GM12878 (cell line): ENCODE measurements around the gene PELI1. TPM values are rescaled to one million over a fixed set of nuclear protein-coding genes. Genes with fewer than 3 reads are reported as not detected.

Experiments used
- ATAC-seq: fragments of 200-7000 bp; cut with Tn5 transposase; 3 replicates; pipeline ENCODE4 v1.9.1; 2020; ENCODE audit warnings: mild to moderate bottlenecking, moderate library complexity
- BruUV-seq: library from RNA; stranded (reverse); fragments of 400-500 nt; replicated peaks from 2 replicates; lab custom pipeline; 2021; lab: Mats Ljungman, UMichigan
- CTCF ChIA-PET: fragments of 300-600 bp; sonication (Branson Sonifier 250); formaldehyde crosslinking; extraction: SDS; loops from one replicate; lab custom pipeline; 2021; ENCODE audit warnings: inconsistent platforms; lab: Yijun Ruan, JAX
- POLR2A ChIA-PET: fragments of 350-600 bp; formaldehyde crosslinking; extraction: SDS; loops from one replicate; lab custom pipeline; 2021; ENCODE audit warnings: inconsistent platforms; lab: Charles Lee
- RAD21 ChIA-PET: fragments of 300-600 bp; sonication (Branson Sonifier 250); formaldehyde crosslinking; loops from one replicate; lab custom pipeline; 2023; ENCODE audit warnings: antibody characterized with exemption; ENCODE audit not compliant: unreplicated experiment; lab: Charles Lee
- SMC1A ChIA-PET: fragments of 300-600 bp; sonication (Branson Sonifier 250); formaldehyde crosslinking; loops from one replicate; lab custom pipeline; 2023; ENCODE audit not compliant: unreplicated experiment, uncharacterized antibody; lab: Charles Lee
- DNase-seq: peaks from one replicate; pipeline ENCODE4 v3.0.0-alpha.2; 2011; ENCODE audit warnings: low read depth, low spot score
- FAIRE-seq: peaks from 3 replicates; lab custom pipeline; 2011; peaks lifted over from hg19 to GRCh38; lab: Jason Lieb, UNC
- H2AFZ ChIP-seq: 2 replicates; pipeline ENCODE4 v1.6.0; 2011; ENCODE audit warnings: low read depth, low read length, control low read depth; ENCODE audit not compliant: control insufficient read depth
- H3K27ac ChIP-seq: 2 replicates; pipeline ENCODE4 v1.5.1; 2011; ENCODE audit warnings: control low read depth; ENCODE audit not compliant: control insufficient read depth, insufficient read depth
- H3K27me3 ChIP-seq, 2 experiments: replicated peaks in 1 of 2; 2 replicates each; pipeline versions ENCODE4 v1.6.0 to v1.6.1; 2011; ENCODE audit warnings: low read length in 1 of 2; ENCODE audit not compliant: control insufficient read depth in 2 of 2, insufficient read depth in 2 of 2
- H3K36me3 ChIP-seq, 2 experiments: 2 replicates each; pipeline ENCODE4 v1.5.1; 2011; ENCODE audit warnings: low read length in 1 of 2; ENCODE audit not compliant: control insufficient read depth in 2 of 2, insufficient read depth in 2 of 2
- H3K4me1 ChIP-seq: 2 replicates; pipeline ENCODE4 v1.6.1; 2011; ENCODE audit warnings: mild to moderate bottlenecking, low read length, moderate library complexity, mixed read lengths; ENCODE audit not compliant: control insufficient read depth, insufficient read depth
- H3K4me2 ChIP-seq: 2 replicates; pipeline ENCODE4 v1.6.0; 2011; ENCODE audit warnings: control low read depth; ENCODE audit not compliant: control insufficient read depth, insufficient read depth
- H3K4me3 ChIP-seq: fragments of 200-600 bp; sonication (generic); 2 replicates; pipeline ENCODE4 v1.5.1; 2016
- H3K79me2 ChIP-seq: 2 replicates; pipeline ENCODE4 v1.6.0; 2011; ENCODE audit warnings: low read length; ENCODE audit not compliant: control insufficient read depth, insufficient read depth
- H3K9ac ChIP-seq: 2 replicates; pipeline ENCODE4 v1.8.0; 2011; ENCODE audit warnings: low read length, control low read depth, mixed read lengths; ENCODE audit not compliant: control insufficient read depth, insufficient read depth
- H3K9me3 ChIP-seq: replicated peaks from 3 replicates; pipeline ENCODE4 v1.5.1; 2011; ENCODE audit warnings: mild to moderate bottlenecking, low read length; ENCODE audit not compliant: control insufficient read depth, insufficient read depth
- H4K20me1 ChIP-seq: 2 replicates; pipeline ENCODE4 v1.6.0; 2011; ENCODE audit not compliant: control insufficient read depth, insufficient read depth
- BACH1 ChIP-seq: fragments of 450-650 bp; IDR thresholded peaks from 2 replicates; pipeline ENCODE4 v1.6.1; 2017; ENCODE audit warnings: mild to moderate bottlenecking, borderline replicate concordance
- BHLHE40 ChIP-seq, 2 experiments: fragments of 450-650 bp in 1 of 2; IDR thresholded peaks; 2 replicates each; pipeline ENCODE4 v1.6.1; 2011 to 2017; ENCODE audit warnings: low read depth in 2 of 2, borderline replicate concordance in 1 of 2, improper control_type of control experiment in 1 of 2, low read length in 1 of 2, mild to moderate bottlenecking in 1 of 2
- EGR1 ChIP-seq, 2 experiments: IDR thresholded peaks; 1 replicate in 1 of 2; 2 replicates in 1 of 2; pipeline ENCODE4 v1.6.1; 2011 to 2012; ENCODE audit warnings: low read depth in 2 of 2, low read length in 2 of 2, borderline replicate concordance in 1 of 2, mild to moderate bottlenecking in 1 of 2, moderate library complexity in 1 of 2
- ESRRA ChIP-seq: IDR thresholded peaks from 2 replicates; pipeline ENCODE4 v1.6.1; 2012; ENCODE audit warnings: mild to moderate bottlenecking, low read length, improper control_type of control experiment
- ETV6 ChIP-seq, 2 experiments: fragments of 450-650 bp in 1 of 2; IDR thresholded peaks in 1 of 2; conservative IDR thresholded peaks in 1 of 2; 2 replicates each; pipeline ENCODE4 v1.6.1; 2014; ENCODE audit warnings: antibody characterized with exemption in 1 of 2, borderline replicate concordance in 1 of 2, low read depth in 1 of 2, mild to moderate bottlenecking in 1 of 2, moderate library complexity in 1 of 2
- HDGF ChIP-seq: fragments of 450-650 bp; IDR thresholded peaks from 2 replicates; pipeline ENCODE4 v1.6.1; 2016; ENCODE audit warnings: antibody characterized with exemption
- IKZF1 ChIP-seq: fragments of 450-650 bp; conservative IDR thresholded peaks from 2 replicates; pipeline ENCODE4 v1.6.1; 2017; ENCODE audit warnings: antibody characterized with exemption, mild to moderate bottlenecking
- IRF4 ChIP-seq: IDR thresholded peaks from 2 replicates; pipeline ENCODE4 v1.6.1; 2011; ENCODE audit warnings: low read depth, low read length
- MTA2 ChIP-seq: fragments of 450-650 bp; IDR thresholded peaks from 2 replicates; pipeline ENCODE4 v1.6.1; 2016; ENCODE audit warnings: low read depth, mild to moderate bottlenecking, moderate library complexity
- NR2F1 ChIP-seq: fragments of 450-650 bp; conservative IDR thresholded peaks from 2 replicates; pipeline ENCODE4 v1.6.1; 2017; ENCODE audit warnings: mild to moderate bottlenecking
- PML ChIP-seq: IDR thresholded peaks from 2 replicates; pipeline ENCODE4 v1.6.1; 2012; ENCODE audit warnings: low read length, inconsistent platforms
- POU2F2 ChIP-seq: IDR thresholded peaks from 3 replicates; pipeline ENCODE4 v1.6.1; 2011; ENCODE audit warnings: low read depth, mild to moderate bottlenecking, low read length, borderline replicate concordance
- RB1 ChIP-seq: fragments of 450-650 bp; formaldehyde crosslinking; IDR thresholded peaks from 2 replicates; pipeline ENCODE4 v1.6.1; 2017; ENCODE audit warnings: mild to moderate bottlenecking, borderline replicate concordance
- SPI1 ChIP-seq: IDR thresholded peaks from 2 replicates; pipeline ENCODE4 v1.6.1; 2011; ENCODE audit warnings: low read depth, mild to moderate bottlenecking, low read length, moderate library complexity, borderline replicate concordance; ENCODE audit not compliant: insufficient read depth
- SUZ12 ChIP-seq: fragments of 200-600 bp; sonication (generic); IDR thresholded peaks from one replicate; pipeline ENCODE4 v1.6.1; 2018; ENCODE audit warnings: antibody characterized with exemption, mild to moderate bottlenecking; ENCODE audit not compliant: unreplicated experiment
- USF2 ChIP-seq: IDR thresholded peaks from 2 replicates; pipeline ENCODE4 v1.6.1; 2011; ENCODE audit warnings: low read depth, low read length, improper control_type of control experiment, borderline replicate concordance
- YY1 ChIP-seq: IDR thresholded peaks from 2 replicates; pipeline ENCODE4 v1.6.1; 2011; ENCODE audit warnings: low read depth, mild to moderate bottlenecking, low read length
- ZNF24 ChIP-seq: fragments of 450-650 bp; IDR thresholded peaks from 2 replicates; pipeline ENCODE4 v1.6.1; 2017; ENCODE audit warnings: antibody characterized with exemption, mild to moderate bottlenecking
- WGBS: methylation state at CpG from one replicate; pipeline ENCODE4 v1.1.6; 2016; ENCODE audit warnings: low lambda C conversion rate; ENCODE audit not compliant: insufficient replicate concordance, insufficient coverage; ENCODE audit errors: missing lambda C conversion rate; 5-methylcytosine and 5-hydroxymethylcytosine counted together
- in situ Hi-C: fragments of 300-500 bp; cut with MboI; formaldehyde crosslinking; loops from 9 replicates; pipeline ENCODE4 v1.14.3; 2018; ENCODE audit warnings: mixed read lengths
- intact Hi-C: fragments of 100-400 bp; cut with micrococcal nuclease; formaldehyde crosslinking; loops from one replicate; pipeline ENCODE4 v1.14.2; 2022; ENCODE audit not compliant: unreplicated experiment
- polyA plus RNA-seq, 11 experiments: library from polyadenylated mRNA; depleted of rRNA in 4 of 11; unstranded in 6 of 11; stranded (reverse) in 5 of 11; fragments of >200 nt; fragmentation: Nextera tagmentation in 4 of 11; fragmentation: Illumina TruSeq in 1 of 11; extraction: Ambion mirVana in 4 of 11; extraction: Trizol in 1 of 11; gene quantifications; 1 replicate in 1 of 11; 2 replicates in 10 of 11; pipeline versions ENCODE4 v1.2.1 to v1.2.3, GENCODE V29; 2011 to 2016; ENCODE audit warnings: inconsistent platforms in 2 of 11, missing spikeins in 2 of 11, low read depth in 1 of 11
- total RNA-seq, 4 experiments: library from RNA; depleted of rRNA in 3 of 4; stranded (reverse); fragments of >200 nt in 3 of 4; fragmentation: Illumina TruSeq in 1 of 4; extraction: Trizol in 1 of 4; gene quantifications; 2 replicates each; pipeline versions ENCODE4 v1.2.1 to v1.2.3, GENCODE V29; 2013 to 2021
- TF ChIP-seq, protein P1 (sequence below): IDR thresholded peaks from 2 replicates; pipeline ENCODE4 v1.6.1; 2012; ENCODE audit warnings: low read depth, low read length, improper control_type of control experiment
- TF ChIP-seq, protein P2 (sequence below): fragments of 450-650 bp; IDR thresholded peaks from 2 replicates; pipeline ENCODE4 v1.6.1; 2017; ENCODE audit warnings: mild to moderate bottlenecking, low read depth, inconsistent platforms; ENCODE audit not compliant: poor library complexity, severe bottlenecking

Gene PELI1
- total and polyA plus RNA-seq, 10 of the 15 experiments (the other 5 are each of a cell fraction or from before 2014, with no cell fraction given): 12.1 to 92.0 (median 39.8) TPM

DNA sequence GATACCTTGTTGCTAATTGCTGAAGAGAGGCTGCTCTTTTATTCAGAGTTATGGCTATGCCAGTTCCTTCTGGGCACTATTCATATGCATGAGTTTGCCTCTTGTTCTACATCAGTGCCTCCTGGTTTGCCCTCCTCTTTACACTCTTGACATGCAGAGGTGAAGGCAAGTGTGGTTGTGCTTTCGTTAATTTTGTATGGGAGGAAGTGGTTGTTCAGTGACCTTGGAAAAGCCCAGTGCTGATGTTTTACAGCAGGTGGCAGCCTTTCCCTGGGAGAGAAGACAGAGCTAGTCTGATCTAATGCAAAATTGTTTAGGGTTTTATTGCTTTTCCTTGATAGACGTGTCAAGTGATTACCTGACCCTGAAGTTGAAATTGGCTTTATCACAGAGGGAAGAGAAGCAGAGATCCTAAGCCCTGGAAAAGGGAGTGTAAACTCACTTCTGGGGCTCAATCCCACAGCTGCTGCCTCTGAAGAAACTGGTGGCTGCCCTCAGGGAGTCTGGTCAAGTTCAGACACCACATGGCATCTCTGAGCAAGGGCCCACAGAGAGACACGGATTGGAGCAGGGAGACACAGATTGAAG lies 94.5 kb downstream of the PELI1 start:
- Histone ChIP-seq H2AFZ (peak overlapping the region; percentile 84), H3K27me3 (no peaks in the 10 kb centered on the region), H3K27ac (peak overlapping the region; percentile 35; the same call in 1 of the 2 replicates), H3K4me3 (no peak overlapping the region), H3K79me2 (no peaks in the 10 kb centered on the region), H3K4me2 (peak overlapping the region; percentile 51), H3K9me3 (no peaks in the 10 kb centered on the region), H3K36me3 (no peaks in the 10 kb centered on the region), H4K20me1 (no peaks in the 10 kb centered on the region), H3K9ac (no peak overlapping the region; the same call in 1 of the 2 replicates), H3K4me1 (peaks cover 22% of the 10 kb centered on the region)
- in situ Hi-C loops: loop anchor here (5.0 kb wide), 2 partner anchors 278 to 438 kb away; no protein-coding TSS in a partner anchor
- 12% methylated on average over 3 of the region's 3 CpGs for WGBS
- POLR2A ChIA-PET: interaction anchor here (0.7 to 4.0 kb wide), 9 partner anchors 31 to 277 kb away, joined by 3 to 25 read pairs (median 3); no protein-coding TSS in a partner anchor
- SMC1A ChIA-PET: interaction anchor here (0.6 to 11.0 kb wide), 42 partner anchors 10 to 533 kb away, joined by 3 to 333 read pairs (median 4); no protein-coding TSS in a partner anchor
- CTCF ChIA-PET: interaction anchor here (0.6 to 14.1 kb wide), 48 partner anchors 10 to 571 kb away, joined by 3 to 420 read pairs (median 4); partner anchors contain the start of gene AFTPH
- DNase-seq: peak; percentile 85
- no TSS peak for BruUV-seq
- ATAC-seq: peak; percentile 96
- peak; percentile 90 for FAIRE-seq
- RAD21 ChIA-PET: interaction anchor here (0.7 to 12.9 kb wide), 33 partner anchors 9 to 536 kb away, joined by 3 to 358 read pairs (median 5); partner anchors contain the start of genes AFTPH and VPS54
- intact Hi-C loops: loop anchor here (1.0 to 5.0 kb wide), 6 partner anchors 43 to 513 kb away; no protein-coding TSS in a partner anchor
- TF ChIP-seq YY1 (peak; percentile 64; the same call in 1 of the 2 replicates), MTA2 (no peak; the same call in 1 of the 2 replicates), SUZ12 (no peak), PML (no peak), BACH1 (no peak), POU2F2 (peak; percentile 82; the same call in 2 of the 3 replicates), EGR1 (IDR thresholded peaks at IDR 0.05; ENCODE audit: borderline replicate concordance in 1 of 2, low read depth in 2 of 2, low read length in 2 of 2) (no peak), IRF4 (peak; percentile 24; the same call in 1 of the 2 replicates), USF2 (no peak), NR2F1 (peak; percentile 58; the same call in 1 of the 2 replicates), ZNF24 (peak; percentile 74), ETV6 (conservative IDR thresholded peaks at IDR 0.05 in 1 of 2, IDR thresholded peaks at IDR 0.05 in 1 of 2; ENCODE audit: borderline replicate concordance in 1 of 2, low read depth in 1 of 2) (no peak), IKZF1 (peak; percentile 55), BHLHE40 (IDR thresholded peaks at IDR 0.05; ENCODE audit: borderline replicate concordance in 1 of 2, low read depth in 2 of 2, low read length in 1 of 2) (0 out of 4 replicates have a peak, but pooled peaks of 1 of the 2 experiments have one; percentile 37), ESRRA (0 out of 2 replicates have a peak, but pooled peaks have one; percentile 27), SPI1 (peak; percentile 87; the same call in 1 of the 2 replicates), RB1 (0 out of 2 replicates have a peak, but pooled peaks have one; percentile 20), HDGF (no peak)
- TF ChIP-seq, protein P1, sequence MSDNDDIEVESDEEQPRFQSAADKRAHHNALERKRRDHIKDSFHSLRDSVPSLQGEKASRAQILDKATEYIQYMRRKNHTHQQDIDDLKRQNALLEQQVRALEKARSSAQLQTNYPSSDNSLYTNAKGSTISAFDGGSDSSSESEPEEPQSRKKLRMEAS: no peak
- TF ChIP-seq, protein P2, sequence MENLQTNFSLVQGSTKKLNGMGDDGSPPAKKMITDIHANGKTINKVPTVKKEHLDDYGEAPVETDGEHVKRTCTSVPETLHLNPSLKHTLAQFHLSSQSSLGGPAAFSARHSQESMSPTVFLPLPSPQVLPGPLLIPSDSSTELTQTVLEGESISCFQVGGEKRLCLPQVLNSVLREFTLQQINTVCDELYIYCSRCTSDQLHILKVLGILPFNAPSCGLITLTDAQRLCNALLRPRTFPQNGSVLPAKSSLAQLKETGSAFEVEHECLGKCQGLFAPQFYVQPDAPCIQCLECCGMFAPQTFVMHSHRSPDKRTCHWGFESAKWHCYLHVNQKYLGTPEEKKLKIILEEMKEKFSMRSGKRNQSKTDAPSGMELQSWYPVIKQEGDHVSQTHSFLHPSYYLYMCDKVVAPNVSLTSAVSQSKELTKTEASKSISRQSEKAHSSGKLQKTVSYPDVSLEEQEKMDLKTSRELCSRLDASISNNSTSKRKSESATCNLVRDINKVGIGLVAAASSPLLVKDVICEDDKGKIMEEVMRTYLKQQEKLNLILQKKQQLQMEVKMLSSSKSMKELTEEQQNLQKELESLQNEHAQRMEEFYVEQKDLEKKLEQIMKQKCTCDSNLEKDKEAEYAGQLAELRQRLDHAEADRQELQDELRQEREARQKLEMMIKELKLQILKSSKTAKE: peak; percentile 63
